22Rv1 (cell line): Measurements from ENCODE around the gene HLA-DQB1.

Source experiments
- H3K27ac ChIP-seq: fragments of 450-650 bp; 2 replicates; pipeline ENCODE4 v1.5.1; 2017
- ZFX ChIP-seq: fragments of 450-650 bp; IDR thresholded peaks from 2 replicates; pipeline ENCODE4 v1.6.1; 2017; ENCODE audit warnings: antibody characterized with exemption, borderline replicate concordance
- TF ChIP-seq, protein P1 (sequence below): fragments of 450-650 bp; IDR thresholded peaks from 2 replicates; pipeline ENCODE4 v1.5.1; 2017; ENCODE audit warnings: mild to moderate bottlenecking

HLA-DQB1 gene

DNA sequence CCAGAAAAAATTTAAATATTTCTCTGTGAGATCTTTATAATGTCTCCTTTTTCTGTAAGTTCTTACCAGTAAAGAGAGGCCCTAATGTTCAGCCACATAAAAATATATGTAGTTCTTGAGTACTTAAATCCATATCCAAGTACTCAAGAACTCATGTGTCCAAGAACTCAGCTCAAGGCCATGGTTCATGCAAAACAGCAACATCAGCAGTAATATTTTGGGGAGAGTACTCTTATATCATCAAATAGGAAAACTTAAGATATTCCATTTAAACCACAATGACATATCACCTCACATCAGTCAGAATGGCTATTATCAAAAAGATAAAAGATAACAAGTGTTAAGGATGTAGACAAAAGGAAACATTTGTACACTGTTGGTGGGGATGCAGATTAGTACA lies 3.4 kb upstream of the HLA-DQB1 start:
- H3K27ac ChIP-seq: no peak overlapping the region
- TF ChIP-seq ZFX: no peak
- TF ChIP-seq, protein P1, sequence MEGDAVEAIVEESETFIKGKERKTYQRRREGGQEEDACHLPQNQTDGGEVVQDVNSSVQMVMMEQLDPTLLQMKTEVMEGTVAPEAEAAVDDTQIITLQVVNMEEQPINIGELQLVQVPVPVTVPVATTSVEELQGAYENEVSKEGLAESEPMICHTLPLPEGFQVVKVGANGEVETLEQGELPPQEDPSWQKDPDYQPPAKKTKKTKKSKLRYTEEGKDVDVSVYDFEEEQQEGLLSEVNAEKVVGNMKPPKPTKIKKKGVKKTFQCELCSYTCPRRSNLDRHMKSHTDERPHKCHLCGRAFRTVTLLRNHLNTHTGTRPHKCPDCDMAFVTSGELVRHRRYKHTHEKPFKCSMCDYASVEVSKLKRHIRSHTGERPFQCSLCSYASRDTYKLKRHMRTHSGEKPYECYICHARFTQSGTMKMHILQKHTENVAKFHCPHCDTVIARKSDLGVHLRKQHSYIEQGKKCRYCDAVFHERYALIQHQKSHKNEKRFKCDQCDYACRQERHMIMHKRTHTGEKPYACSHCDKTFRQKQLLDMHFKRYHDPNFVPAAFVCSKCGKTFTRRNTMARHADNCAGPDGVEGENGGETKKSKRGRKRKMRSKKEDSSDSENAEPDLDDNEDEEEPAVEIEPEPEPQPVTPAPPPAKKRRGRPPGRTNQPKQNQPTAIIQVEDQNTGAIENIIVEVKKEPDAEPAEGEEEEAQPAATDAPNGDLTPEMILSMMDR: no peak

DNA sequence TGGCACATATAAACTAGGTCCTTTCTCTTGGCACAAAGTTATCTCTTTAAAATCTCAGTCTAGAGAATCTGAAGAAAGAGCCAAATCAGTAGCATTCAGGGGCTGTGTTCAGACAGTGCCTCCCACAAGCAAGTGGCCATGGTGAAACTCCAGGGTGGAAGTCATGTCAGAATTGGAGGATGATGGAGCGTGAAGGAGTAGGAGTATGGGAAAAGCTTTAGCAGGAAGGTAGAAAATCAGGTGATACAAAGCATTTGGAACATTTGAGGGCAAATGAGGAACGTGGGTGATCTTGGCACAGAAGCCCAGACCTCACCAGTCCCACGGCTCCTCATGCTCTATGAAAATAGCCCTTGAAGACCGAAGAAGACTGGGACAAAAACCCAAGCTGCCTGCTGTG lies 2.8 kb upstream of the HLA-DQB1 start:
- TF ChIP-seq, protein P1: no peak
- TF ChIP-seq ZFX: no peak

DNA sequence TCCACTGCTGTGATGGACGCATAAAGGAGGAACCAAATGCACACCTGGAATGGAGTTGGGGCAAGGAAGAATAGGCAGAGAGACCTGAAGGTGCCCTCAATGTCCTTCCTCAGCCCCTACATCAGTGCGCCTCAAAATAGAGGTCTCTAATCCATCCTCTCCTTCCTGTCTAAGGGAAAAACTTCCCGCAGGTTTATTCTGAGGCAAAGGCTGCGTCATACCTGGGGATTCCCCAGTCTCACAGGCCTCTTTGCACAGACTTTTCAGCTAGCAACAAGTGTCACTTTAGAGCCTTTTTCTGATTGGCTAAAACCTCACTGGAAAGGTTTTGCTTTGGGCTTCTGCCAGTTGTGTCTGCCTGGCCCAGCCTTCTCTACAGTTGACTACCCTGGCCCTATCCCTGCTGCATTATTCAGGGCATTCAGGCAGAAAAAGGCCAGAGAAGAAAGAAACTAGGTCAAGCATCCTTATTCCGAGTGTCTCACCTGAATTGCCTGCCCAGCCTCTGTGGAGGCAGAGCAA lies 1.8 kb upstream of the HLA-DQB1 start:
- no peak overlapping the region for H3K27ac ChIP-seq

More for the DNA sequence above, 2.8 kb upstream of the HLA-DQB1 start:
- H3K27ac ChIP-seq: no peak overlapping the region

DNA sequence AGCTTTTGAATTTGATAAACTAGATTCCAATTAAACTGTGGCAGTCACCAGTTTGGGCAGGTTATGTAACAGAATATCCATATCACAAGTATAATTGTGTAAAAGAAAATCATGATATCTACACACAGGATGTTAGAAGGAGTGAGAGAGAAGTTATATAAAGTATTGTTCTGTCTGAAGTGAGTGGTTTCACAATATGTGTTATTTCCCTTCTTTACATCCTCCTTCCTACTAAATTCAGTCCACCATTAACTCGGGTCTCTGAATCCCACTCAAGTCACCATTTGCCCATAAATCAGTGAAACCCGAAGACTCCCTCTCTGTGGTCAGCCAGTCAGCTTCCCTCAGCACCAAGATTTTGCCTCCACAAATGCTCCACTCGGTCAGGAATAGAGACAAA lies 796 bp downstream of the HLA-DQB1 start:
- H3K27ac ChIP-seq: no peak overlapping the region
- TF ChIP-seq, protein P1: no peak
- TF ChIP-seq ZFX: no peak

More for the DNA sequence above, 1.8 kb upstream of the HLA-DQB1 start:
- TF ChIP-seq, protein P1: no peak
- TF ChIP-seq ZFX: no peak

DNA sequence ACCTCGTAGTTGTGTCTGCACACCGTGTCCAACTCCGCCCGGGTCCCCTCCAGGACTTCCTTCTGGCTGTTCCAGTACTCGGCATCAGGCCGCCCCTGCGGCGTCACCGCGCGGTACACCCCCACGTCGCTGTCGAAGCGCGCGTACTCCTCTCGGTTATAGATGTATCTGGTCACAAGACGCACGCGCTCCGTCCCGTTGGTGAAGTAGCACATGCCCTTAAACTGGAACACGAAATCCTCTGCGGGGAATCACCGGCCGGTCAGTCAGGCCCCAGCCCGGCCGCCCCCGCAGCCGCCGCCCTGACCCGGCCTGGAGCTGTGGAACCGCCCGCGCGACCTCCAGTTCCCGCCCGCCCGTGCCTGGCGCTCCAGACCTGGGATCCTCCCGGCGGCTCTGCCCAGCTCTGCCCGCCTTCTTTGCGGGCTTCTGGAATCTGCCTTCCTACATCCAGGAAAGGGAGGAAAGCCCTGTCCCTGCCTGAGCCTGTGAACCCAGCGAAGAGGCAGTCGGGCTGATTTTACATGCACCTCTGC lies 1.6 kb downstream of the HLA-DQB1 start:
- TF ChIP-seq, protein P1: no peak
- no peak for TF ChIP-seq ZFX
- no peak overlapping the region for H3K27ac ChIP-seq

DNA sequence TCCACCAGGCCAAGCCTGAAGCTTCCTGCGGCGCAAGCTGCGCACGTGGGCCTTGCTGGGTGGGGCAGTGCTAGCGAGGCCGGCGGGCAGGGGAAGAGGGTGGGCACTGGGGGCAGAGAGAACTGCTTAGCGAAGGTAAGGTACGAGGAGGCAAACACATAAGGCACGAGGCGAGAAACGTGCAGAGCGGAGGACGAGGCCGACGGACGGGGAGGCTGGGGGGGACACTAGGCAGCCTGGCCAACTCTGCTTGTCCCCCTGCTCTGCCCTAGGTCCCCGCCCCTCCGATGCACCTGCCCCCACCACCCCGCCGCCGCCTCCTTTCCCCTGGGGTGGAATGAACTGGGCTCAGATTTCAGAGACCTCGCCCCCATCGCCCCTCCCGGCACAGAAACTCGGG lies 2.1 kb downstream of the HLA-DQB1 start:
- no peak overlapping the region for H3K27ac ChIP-seq
- TF ChIP-seq, protein P1: no peak
- no peak for TF ChIP-seq ZFX

DNA sequence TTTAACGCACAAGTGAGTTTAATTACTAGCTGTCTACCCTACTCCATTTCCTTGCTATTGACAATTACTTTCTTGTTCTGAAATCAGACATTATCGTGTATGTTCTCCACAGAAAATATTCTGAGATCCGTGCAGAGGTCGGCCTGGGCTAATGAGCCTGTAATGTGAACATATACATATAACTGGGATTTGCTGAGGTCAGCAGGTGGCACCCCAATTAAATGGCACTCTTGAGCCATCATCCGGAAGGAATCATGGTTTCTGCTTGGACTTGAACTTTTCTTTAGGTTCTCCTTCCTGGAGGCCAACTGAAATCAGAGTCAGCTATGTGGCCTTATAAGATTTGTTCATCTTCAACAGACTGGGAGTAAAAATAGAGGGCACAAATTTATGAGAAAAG lies 3.6 kb downstream of the HLA-DQB1 start:
- H3K27ac ChIP-seq: no peak overlapping the region
- no peak for TF ChIP-seq ZFX

DNA sequence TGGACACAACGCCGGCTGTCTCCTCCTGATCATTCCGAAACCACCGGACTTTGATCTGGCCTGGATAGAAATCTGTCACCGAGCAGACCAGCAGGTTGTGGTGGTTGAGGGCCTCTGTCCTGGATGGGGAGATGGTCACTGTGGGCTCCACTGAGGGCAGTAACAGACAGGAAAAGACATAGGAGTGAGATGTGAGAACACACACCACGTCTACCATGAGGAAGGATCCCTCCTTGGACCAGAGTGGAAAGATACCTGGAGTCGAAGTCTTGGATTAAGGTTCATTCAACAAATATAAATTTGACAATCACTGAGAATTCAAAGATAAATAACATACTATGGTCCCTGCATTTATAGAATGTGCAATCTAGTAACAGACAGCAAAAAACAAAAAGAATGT lies 4.4 kb downstream of the HLA-DQB1 start:
- TF ChIP-seq ZFX: no peak
- TF ChIP-seq, protein P1: no peak
- no peak overlapping the region for H3K27ac ChIP-seq
